ENCODE data around the gene NOX4.
"Not testable (repeated sequence)": the region's sequence is repeated elsewhere in the genome, so short reads cannot be mapped to it uniquely, and the experiment has no call there.

The NOX4 gene

DNA sequence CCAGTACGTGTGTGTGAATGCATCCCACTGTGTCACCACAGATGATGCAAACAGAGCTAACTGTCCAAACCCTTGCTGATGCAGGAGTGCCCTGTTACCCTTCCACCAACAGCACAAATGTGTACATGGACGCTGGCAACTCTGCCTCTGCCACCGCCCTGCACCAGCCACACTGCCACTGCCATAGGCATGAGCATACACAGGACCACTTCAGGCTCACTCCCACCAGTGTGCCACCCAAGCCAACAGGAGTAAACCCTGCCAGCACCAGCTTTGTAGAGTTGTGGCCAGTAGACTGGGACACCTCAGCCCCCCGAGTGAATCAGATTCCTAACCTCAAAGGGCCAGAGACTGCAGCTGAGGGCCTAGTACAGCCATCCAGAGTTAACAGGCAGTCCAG is 34.0 kb downstream of the NOX4 start:
- no peak for DNase-seq

DNA sequence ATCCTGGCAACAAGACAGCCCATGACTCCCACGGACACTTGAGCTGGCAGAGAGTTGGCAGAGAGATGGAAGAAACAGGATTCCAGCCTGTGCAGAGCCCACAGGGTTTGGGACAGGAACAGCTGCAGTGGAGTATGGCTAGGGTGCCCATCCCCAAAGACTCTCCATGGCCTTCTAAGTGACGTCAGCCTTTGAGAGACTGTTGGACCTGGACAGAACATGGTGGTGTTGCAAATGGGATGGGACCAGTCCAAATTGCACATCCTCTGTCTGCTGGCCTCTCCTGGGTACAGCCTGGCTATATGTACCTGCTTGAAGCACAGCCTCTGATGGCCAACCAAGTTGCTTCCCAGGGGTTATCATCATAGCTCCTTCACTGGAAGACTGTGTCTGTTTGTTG is 34.5 kb downstream of the NOX4 start:
- DNase-seq, result no peak

DNA sequence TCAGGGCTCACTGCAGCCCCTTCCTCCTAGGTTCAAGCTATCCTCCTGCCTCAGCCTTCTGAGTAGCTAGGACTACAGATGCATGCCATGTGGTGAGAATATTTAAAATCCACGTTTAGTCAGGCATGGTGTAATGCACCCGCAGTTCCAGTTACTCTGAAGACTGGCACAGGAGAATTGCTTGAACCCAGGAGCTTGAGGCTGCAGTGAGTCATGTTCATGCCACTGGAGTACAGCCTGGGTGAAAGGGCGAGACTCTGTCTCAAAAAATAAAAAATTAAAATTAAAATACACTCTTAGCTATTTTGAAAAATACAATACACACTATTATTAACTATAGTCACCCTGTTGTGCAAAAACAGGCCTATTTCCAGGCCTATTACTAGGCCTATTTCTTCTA is 38.4 kb downstream of the NOX4 start:
- DNase-seq, result no peak

DNA sequence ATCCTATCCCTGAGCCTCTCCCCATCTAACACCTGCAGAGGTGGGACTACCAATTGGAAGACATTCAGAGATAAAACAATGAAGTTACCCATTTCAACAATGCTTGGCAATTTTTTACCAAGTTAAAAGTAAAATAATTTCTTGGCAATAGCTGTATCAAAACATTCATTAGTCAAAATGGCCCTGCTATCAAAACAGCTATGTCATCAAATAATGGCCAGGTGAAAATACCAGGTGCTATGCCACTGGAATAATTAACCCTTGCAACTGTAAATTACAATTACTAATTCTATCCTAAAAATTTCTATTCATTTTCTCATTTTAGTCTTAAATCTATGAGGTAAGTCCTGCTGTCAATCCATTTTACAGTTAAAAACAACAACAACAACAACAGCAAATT is 43.3 kb downstream of the NOX4 start:
- DNase-seq, result no peak

DNA sequence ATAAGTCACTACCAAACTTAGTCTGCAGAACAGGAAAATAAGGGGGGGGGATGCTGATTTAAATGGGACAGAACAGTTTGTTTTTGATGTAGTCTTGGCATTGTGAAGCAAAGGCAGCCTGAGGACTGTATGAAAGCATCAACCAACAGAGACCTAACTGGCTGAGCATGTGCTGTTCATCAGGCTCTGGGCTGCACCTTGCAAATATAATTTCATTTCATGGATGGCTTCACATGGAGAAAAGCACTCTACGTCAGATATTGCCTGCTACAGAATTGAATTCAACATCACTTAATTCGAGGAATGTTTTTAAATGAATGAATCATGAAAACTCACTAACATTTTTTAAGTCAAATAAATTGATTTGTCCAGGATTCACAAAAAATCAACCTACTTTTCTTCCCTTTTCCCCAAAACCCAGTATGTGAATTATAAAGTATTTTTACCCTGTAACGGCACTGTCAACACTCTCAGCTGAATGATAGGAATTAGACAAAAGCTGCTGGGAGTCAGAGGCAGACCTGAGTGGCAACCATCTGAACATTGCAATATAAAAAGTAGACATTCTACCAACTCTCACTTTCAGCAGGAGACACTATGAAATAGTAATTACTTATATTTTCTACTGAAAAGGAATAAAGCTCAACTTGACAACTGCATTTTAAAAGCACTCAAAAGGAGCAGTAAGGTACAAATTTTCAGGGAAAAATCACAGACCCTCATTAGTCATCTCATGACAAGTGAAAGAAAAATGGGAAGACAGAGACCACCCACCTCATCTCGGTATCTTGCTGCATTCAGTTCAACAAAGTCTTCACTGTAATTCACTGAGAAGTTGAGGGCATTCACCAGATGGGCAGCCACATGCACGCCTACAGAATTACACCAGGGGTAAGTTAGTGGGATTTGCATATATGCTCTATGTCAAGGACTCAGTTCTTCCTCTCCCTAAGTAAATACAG is 47.5 kb downstream of the NOX4 start:
- DNase-seq, result no peak

DNA sequence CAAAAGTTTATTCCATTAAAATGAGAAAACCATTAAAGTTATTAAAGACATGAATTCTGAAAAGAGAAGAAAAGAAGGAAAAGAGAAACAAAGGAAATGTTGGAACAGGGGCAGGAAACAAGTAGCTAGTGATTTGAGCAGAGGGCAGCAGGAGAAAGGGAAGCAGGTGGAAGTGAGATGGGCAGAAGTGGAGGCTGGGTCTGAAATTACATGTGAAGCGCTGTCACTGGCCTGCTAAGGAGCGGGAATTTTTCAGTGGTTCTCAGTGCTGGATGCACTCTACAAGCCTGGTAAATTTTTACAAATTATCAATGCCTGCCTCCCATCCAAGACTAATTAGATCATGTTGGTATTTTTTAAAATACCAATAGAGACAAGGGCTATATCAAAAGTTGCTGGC is 48.4 kb downstream of the NOX4 start:
- no peak for DNase-seq

DNA sequence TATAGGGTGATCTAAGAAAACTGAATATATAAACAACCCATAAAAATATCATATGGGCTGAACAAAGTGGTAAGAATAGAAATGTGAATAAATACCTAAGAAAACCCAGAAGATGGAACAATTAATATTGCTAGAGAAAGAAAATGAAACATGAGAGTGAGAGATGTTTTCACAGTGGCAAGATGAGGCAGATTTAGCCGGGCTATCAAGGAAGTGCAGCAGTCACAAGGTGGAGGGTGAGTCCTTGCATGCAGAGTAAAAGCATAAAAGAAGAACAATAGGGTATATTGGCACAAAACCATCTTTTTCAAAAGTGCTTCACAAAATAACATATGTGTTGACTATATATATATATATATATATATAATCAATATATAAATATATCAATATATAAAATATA is 49.6 kb downstream of the NOX4 start:
- DNase-seq, result no peak

DNA sequence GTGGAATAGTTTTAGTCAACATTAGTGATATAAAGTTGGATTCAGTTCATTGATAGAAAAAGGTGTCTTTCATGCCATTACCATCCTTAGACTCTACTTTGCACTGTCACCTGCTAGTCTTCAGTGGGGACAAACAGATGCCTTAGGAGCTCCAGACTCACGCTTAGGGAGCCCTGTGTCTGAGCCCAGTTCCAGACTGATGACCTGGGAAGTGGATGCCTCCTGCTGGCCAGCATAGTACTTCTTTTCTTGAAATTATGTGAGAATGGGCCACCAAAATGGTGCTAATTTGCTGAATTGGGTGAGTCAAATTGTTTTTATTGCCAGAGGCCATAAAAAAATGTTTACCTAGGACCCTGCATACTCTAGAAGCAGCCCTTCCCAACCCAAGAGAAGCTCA is 53.9 kb downstream of the NOX4 start:
- DNase-seq, result no peak

DNA sequence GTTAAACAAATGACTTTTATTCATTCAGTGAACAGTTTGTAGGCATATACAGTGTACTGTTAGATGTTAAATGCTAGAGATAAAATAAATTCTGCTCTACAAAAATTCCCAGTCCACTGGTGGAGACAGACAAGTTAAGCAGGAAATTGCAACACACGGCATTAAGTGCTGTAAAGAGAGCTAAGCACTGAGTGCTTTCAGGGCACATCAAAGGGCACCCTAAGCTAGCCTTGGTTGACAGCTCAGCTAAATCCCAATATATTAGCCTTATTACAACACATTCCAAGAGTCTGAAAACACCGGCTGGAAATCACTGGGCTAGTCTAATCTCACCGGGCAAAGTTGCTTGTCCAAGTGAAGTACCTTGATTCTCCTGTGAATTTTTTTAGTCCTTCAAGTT is 55.1 kb downstream of the NOX4 start:
- no peak for DNase-seq

DNA sequence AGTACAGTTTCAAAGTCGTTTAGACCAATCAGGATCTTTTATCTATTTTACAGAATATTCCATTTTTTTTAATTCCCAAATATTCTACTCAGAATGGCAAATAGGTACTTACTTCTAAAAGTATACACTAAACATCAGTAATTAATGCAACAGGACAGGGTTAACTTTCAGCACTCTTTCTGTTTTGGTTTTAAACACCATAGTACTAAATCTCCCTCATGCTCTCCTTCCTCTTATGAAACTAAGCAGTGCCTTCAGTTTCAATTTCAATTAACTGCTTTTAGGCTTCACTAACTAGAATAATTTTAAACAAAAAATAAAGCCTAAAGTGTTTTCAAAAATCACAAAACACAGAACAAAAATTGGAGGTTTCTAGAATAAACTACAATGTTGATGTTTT is 57.9 kb downstream of the NOX4 start:
- DNase-seq, result no peak

DNA sequence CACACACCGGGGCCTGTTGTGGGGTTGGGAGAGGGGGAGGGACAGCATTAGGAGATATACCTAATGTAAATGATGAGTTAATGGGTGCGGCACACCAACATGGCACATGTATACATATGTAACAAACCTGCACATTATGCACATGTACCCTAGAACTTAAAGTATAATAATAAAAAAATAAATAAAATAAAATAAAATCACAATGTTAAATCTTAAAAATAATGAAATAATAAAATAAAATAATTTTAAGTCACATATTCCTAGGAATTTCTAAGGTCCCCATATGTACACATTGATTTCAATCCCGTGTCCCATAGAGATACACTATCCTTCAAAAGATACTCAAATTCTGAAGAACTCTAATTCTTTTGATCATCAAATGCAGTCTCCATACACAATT is 59.0 kb downstream of the NOX4 start:
- DNase-seq, result not testable (repeated sequence)

DNA sequence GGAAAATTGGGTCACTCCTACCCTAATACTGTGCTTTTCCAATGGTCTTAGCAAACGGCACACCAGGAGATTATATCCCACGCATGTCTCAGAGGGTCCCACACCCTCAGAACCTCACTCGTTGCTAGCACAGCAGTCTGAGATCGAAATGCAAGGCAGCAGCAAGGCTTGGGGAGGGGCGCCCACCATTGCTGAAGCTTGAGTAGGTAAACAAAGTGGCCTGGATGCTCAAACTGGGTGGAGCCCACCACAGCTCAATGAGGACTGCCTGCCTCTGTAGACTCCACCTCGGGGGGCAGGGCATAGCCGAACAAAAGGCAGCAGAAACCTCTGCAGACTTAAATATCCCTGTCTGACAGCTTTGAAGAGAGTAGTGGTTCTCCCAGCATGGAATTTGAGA is 64.7 kb downstream of the NOX4 start:
- not testable (repeated sequence) for DNase-seq

DNA sequence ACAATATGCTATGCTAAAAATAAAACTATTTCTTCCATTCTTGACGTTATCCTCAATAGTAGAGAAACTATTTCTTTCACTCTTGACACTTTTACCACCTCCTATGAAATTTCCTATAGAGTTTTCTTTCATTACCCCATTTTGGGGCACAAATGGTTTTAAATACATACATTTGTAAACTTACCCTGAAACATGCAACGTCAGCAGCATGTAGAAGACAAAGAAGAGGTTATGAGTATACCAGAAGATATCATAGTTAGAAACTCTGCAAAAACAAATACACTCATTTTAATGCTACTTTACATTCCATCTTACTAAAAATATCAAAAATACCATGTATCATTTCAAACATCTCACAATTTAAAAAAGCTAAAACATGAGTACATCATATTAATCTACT is 69.5 kb downstream of the NOX4 start:
- DNase-seq, result no peak

DNA sequence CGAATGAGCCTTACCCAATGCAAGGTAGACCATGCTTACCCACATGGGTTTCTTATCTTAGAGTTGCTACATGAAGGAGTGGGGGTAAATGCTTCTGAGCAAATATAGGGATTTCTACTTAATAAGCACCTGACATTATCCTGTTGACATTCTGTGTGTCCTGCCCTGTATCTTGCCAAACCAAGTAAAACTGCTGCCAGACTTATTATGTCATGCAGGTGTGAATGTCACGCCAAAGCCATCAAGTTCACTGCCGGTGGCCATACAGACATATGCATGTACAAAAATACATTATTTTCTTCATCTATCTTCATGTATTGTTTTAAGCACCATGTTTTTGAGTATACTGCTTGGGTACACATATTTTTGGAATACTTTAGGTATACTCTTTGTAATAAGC is 70.2 kb downstream of the NOX4 start:
- no peak for DNase-seq

DNA sequence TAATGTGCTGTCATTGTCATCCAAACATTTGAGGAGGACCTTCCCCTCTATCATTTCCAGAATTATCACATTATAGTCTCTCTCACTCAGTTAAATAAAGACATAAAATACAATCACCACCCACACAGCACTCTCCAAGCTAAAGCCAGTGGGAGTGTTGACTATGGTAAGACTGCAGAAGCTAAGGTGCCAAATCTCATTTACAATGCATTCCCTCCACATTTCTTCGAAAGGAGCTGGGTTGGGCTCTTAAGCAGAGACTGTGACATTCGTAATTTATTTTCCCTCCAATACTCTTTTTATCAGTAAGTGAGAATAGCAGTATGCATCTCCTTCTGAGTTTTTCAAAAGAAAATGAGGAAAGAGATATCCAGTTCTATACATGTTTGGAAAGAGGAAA is 74.2 kb downstream of the NOX4 start:
- DNase-seq, result no peak

DNA sequence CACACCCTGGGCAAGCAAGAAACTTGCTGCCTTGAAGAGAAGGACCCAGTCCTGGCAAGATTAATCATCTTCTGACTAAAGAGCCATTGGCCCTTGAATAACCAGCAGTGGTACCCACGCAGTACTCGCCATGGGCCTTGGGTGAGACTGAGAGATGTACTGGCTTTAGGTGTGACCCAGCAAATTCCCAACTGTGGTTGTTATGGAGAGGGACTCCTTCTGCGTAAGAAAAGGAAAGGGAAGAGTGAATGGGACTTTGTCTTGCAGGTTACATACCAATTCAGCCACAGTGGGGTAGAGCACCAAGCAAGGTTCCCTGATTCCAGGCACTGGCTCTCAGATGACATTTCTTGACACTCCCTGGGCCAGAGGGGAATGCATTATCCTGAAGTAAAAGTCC is 80.1 kb downstream of the NOX4 start:
- DNase-seq, result not testable (repeated sequence)

DNA sequence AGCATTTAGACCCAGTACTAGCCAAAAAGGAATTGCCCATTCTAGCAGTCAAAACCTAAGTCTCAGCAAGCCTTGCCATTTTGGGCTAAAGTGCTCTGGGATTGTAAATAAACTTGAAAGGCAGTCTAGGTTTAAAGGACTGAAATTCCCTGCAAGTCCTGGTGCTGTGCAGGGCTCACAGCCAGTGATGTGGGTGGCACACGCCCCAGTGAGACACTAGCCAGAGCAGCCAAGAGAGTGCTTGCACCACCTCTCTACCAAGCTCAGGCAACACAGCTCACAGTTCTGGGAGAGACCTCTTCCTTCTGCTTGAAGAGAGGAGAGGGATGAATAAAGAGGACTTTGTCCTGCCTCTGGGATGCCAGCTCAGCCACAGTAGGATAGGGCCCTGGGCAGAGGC is 80.5 kb downstream of the NOX4 start:
- DNase-seq, result not testable (repeated sequence)

DNA sequence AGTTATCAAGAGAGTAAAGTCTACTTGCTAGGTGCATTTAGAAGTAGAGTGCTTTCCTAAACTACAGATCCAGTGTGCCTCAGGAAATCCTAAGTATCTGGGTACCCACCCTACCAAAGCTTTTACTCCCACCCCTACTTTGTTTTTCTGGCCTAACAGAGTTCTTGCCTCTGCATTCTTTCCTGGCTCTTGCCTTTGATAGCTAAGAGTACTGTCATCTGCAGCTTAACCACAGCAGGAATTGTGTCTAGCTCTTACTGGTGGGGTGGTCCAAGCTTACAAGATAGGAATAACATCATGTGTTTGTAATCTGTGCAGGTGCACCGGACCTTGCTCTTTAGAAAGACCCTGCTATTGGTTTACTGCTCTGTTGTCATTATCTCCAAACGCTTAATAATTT is 82.7 kb downstream of the NOX4 start:
- not testable (repeated sequence) for DNase-seq

DNA sequence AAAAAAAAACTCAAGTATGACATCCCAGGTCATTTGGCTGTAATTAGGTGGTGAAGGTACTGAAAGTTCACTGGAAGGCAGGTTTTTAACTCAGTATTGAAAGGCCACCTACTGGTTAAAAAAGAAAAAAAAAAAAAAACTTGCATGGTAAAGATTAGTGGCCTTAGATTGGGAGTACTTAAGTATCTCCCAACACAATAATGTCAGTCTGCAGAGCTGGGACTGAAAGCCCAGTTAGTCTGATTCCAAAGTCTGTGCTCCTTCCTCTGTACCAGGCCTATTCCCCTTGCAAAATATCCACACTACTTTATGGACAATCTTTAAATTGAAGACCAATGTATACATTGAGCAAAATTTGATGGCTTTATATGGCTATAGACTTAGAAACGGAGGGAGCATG is 85.5 kb downstream of the NOX4 start:
- DNase-seq, result no peak

DNA sequence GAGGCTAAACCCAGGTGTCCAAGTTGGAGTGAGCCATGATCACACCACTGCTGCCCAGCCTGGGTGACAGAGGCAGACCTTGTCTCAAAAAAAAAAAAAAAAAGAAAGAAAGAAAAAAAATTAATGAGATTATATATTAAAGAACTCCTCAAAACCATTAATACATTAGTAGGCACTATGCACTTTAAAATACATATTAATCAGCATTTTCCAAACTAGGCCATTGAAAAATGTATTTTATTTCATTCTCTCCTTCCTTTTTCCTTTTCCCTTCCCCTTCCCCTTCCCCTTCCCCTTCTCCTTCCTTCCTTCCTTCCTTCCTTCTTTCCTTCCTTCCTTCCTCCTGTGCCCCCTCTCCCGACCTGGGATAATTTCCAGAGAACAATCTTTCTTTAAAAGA is 99.5 kb downstream of the NOX4 start:
- DNase-seq, result not testable (repeated sequence)

DNA sequence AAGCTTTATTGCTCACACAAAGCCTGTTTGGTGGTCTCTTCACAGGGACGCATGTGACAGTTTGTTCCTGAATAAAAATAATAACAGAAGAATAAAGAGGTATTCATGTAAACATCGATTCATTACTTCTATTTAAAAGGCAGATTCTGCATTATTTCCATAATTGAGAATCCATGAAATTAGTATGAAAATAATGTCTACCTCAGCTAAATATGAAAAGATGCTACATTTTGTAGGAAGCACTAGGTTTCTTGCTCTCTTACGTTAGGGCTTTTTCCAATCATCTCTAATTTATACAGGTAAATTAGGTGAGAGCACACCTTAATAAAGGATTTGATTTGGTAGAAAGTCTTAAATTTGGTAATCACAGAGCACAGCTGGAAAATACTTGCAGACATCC is 103.7 kb downstream of the NOX4 start:
- not testable (repeated sequence) for DNase-seq

DNA sequence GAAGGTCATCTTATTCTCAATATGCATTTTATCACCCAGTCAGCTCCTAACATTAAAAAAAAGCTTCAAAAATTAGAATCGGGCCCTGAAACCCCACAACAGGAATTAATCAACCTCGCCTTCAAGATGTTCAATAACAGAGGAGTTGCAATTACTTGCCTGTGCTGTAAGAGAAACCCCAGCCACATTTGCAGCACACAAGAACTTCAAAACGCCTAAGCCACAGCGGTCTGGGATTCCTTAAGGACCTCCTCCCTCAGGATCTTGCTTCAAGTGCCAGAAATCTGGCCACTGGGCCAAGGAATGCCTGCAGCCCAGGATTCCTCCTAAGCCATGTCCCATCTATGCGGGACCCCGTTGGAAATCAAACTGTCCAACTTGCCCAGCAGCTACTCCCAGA is 108.2 kb downstream of the NOX4 start:
- not testable (repeated sequence) for DNase-seq

DNA sequence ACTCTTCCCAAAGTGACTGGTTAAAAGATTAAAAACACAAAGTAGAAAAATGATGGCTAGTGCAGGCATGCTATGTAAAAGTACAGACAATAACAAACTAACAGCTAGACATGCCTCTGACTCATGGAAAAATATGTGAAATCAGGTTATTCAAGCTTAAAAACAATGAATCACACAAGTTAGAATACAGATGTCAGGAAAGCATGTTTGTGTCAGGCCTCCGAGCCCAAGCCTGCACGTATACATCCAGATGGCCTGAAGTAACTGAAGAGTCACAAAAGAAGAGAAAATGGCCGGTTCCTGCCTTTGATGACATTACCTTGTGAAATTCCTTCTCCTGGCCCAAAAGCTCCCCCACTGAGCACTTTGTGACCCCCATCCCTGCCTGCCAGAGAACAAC is 110.1 kb downstream of the NOX4 start:
- no peak for DNase-seq

DNA sequence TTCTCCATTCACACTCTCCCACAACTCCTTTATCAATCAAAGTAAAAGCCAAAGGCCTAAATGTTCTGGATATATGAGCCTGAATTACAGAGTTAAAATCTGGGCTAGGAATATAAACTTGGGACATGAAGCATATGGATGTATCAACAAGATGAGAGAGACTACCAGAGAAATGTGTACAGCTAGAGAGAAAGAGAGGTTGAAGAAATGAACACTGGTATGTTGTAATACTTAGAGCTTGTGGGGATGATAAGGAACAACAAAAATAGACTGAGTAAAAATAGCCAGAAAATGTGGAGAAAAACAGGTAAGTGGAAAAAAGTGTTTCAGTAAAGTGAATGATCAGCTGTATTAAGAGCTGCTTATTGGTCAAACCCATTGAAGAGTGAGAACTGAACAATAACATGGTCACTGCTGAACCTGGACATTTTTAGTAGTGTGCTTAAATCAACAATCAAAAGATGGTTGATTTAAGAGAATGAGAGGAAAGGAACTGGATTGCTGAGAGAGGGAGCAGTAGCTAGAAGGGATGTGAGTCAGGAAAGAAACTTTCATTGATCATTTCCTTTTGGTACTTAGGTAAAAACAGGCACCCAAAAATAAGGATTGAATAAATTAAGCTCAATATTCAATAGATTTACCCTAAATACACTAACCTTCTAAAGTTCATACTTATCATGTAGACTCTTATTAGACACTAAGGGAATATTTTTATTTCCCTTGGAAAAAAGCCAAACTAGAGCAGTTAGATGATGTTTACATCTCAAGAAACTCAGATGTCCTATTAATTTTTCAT is 111.0 kb downstream of the NOX4 start:
- DNase-seq, result not testable (repeated sequence)

Data from NCI-H2171 (cell line).